H1 (cell line): ENCODE data around the gene GPR15LG. TPM values are rescaled to one million over a fixed set of nuclear protein-coding genes. Genes with fewer than 3 reads are reported as not detected.

ENCODE experiments used
- GTF2F1 ChIP-seq: IDR thresholded peaks from 2 replicates; pipeline ENCODE4 v1.6.1; 2012; ENCODE audit warnings: low read depth, low read length, improper control_type of control experiment, borderline replicate concordance
- HDAC6 ChIP-seq: IDR thresholded peaks from one replicate; pipeline ENCODE4 v1.7.1; 2012; ENCODE audit warnings: low read depth, mild to moderate bottlenecking, inconsistent platforms, low read length, moderate library complexity
- JUN ChIP-seq: IDR thresholded peaks from 2 replicates; pipeline ENCODE4 v1.6.1; 2011; ENCODE audit warnings: low read depth, mild to moderate bottlenecking, improper control_type of control experiment, low read length
- SAP30 ChIP-seq: fragments of 300-600 bp; sonication (generic); IDR thresholded peaks from 2 replicates; pipeline ENCODE4 v1.7.1; 2012; ENCODE audit warnings: low read length, moderate library complexity, mild to moderate bottlenecking, inconsistent platforms; ENCODE audit not compliant: insufficient read depth, insufficient replicate concordance
- polyA plus RNA-seq, 7 experiments: library from polyadenylated mRNA; depleted of rRNA in 3 of 7; stranded (reverse) in 5 of 7; unstranded in 2 of 7; fragments of >200 nt in 5 of 7; fragments of 200-250 nt in 2 of 7; gene quantifications; 1 replicate in 5 of 7; 2 replicates in 1 of 7; 4 replicates in 1 of 7; pipeline versions ENCODE4 v1.2.1 to v1.2.3, GENCODE V29; 2011 to 2013; ENCODE audit warnings: missing spikeins in 2 of 7, mixed read lengths in 2 of 7
- total RNA-seq: library from RNA; stranded (reverse); fragmentation: NEBNext Ultra II Directional; extraction: Animal tissue kit (Norgen Biotek cat#: 25700); gene quantifications from 2 replicates; pipeline ENCODE4 v1.2.1, GENCODE V29; 2021
- TF ChIP-seq, protein P1 (sequence below): fragments of 300-600 bp; sonication (generic); IDR thresholded peaks from 2 replicates; pipeline ENCODE4 v1.7.1; 2012; ENCODE audit warnings: low read length, moderate library complexity, mild to moderate bottlenecking, inconsistent platforms; ENCODE audit not compliant: insufficient replicate concordance

Gene GPR15LG
- total and polyA plus RNA-seq, 2 of the 8 experiments (the other 6 are each of a cell fraction or from before 2014, with no cell fraction given): not detected

DNA sequence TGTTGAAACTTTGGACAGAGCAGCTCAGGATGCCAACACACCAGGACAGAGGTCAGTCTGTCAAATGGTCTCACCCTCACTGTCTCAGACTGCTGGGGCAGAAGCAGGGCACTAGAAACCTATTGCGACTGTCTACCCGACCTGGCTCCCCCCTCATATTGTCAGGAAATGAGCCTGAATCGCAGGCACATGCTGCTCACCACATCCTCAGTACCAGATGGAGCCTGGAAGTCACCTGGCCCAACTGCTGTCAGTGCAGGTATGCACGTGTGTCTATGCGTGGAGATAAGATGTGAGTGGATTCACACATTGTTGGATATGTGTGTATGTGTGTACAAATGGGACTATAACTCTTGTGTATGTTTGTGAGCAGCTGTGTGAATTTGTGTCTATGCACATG lies 17.5 kb downstream of the GPR15LG start (continued):
- TF ChIP-seq SAP30 (no peak), HDAC6 (no peak), GTF2F1 (no peak), JUN (no peak)
- TF ChIP-seq, protein P1, sequence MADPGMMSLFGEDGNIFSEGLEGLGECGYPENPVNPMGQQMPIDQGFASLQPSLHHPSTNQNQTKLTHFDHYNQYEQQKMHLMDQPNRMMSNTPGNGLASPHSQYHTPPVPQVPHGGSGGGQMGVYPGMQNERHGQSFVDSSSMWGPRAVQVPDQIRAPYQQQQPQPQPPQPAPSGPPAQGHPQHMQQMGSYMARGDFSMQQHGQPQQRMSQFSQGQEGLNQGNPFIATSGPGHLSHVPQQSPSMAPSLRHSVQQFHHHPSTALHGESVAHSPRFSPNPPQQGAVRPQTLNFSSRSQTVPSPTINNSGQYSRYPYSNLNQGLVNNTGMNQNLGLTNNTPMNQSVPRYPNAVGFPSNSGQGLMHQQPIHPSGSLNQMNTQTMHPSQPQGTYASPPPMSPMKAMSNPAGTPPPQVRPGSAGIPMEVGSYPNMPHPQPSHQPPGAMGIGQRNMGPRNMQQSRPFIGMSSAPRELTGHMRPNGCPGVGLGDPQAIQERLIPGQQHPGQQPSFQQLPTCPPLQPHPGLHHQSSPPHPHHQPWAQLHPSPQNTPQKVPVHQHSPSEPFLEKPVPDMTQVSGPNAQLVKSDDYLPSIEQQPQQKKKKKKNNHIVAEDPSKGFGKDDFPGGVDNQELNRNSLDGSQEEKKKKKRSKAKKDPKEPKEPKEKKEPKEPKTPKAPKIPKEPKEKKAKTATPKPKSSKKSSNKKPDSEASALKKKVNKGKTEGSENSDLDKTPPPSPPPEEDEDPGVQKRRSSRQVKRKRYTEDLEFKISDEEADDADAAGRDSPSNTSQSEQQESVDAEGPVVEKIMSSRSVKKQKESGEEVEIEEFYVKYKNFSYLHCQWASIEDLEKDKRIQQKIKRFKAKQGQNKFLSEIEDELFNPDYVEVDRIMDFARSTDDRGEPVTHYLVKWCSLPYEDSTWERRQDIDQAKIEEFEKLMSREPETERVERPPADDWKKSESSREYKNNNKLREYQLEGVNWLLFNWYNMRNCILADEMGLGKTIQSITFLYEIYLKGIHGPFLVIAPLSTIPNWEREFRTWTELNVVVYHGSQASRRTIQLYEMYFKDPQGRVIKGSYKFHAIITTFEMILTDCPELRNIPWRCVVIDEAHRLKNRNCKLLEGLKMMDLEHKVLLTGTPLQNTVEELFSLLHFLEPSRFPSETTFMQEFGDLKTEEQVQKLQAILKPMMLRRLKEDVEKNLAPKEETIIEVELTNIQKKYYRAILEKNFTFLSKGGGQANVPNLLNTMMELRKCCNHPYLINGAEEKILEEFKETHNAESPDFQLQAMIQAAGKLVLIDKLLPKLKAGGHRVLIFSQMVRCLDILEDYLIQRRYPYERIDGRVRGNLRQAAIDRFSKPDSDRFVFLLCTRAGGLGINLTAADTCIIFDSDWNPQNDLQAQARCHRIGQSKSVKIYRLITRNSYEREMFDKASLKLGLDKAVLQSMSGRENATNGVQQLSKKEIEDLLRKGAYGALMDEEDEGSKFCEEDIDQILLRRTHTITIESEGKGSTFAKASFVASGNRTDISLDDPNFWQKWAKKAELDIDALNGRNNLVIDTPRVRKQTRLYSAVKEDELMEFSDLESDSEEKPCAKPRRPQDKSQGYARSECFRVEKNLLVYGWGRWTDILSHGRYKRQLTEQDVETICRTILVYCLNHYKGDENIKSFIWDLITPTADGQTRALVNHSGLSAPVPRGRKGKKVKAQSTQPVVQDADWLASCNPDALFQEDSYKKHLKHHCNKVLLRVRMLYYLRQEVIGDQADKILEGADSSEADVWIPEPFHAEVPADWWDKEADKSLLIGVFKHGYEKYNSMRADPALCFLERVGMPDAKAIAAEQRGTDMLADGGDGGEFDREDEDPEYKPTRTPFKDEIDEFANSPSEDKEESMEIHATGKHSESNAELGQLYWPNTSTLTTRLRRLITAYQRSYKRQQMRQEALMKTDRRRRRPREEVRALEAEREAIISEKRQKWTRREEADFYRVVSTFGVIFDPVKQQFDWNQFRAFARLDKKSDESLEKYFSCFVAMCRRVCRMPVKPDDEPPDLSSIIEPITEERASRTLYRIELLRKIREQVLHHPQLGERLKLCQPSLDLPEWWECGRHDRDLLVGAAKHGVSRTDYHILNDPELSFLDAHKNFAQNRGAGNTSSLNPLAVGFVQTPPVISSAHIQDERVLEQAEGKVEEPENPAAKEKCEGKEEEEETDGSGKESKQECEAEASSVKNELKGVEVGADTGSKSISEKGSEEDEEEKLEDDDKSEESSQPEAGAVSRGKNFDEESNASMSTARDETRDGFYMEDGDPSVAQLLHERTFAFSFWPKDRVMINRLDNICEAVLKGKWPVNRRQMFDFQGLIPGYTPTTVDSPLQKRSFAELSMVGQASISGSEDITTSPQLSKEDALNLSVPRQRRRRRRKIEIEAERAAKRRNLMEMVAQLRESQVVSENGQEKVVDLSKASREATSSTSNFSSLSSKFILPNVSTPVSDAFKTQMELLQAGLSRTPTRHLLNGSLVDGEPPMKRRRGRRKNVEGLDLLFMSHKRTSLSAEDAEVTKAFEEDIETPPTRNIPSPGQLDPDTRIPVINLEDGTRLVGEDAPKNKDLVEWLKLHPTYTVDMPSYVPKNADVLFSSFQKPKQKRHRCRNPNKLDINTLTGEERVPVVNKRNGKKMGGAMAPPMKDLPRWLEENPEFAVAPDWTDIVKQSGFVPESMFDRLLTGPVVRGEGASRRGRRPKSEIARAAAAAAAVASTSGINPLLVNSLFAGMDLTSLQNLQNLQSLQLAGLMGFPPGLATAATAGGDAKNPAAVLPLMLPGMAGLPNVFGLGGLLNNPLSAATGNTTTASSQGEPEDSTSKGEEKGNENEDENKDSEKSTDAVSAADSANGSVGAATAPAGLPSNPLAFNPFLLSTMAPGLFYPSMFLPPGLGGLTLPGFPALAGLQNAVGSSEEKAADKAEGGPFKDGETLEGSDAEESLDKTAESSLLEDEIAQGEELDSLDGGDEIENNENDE: no peak
